ENCODE measurements around the gene ZFHX3.

ZFHX3 gene

DNA sequence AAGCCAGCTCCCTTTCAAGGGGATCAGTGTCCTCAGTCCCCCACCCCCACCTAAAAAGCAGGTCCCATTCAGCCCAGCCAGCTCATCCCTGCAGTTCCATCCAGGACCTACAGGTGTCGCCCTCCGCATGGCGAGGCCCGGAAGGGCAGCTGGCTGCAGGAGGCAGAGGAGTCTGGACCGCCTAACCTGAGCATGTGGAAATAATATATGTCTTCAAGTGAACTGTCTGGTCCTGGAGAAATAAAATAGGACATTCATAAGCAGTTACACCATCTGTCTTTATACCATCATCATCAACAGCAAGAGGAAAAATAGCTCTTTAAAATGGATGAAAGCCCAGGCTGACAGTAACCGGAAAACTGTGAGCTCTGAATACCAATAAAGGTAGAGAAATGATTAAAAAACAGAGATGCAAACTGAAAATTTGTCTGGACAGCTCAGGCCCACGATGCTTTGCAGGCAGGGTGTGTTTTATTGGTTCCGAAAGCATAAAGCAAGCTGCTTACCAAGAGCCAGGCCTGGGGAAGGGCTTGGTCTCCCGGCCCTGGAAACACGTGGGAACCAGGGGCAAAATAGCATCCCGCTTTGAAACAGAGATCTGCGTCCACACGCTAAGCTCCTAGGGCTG is 215.2 kb downstream of the ZFHX3 start:
- peaks cover 20% of the 10 kb centered on the region for H3K36me3 ChIP-seq (ENCODE audit: insufficient read depth, low read length)

DNA sequence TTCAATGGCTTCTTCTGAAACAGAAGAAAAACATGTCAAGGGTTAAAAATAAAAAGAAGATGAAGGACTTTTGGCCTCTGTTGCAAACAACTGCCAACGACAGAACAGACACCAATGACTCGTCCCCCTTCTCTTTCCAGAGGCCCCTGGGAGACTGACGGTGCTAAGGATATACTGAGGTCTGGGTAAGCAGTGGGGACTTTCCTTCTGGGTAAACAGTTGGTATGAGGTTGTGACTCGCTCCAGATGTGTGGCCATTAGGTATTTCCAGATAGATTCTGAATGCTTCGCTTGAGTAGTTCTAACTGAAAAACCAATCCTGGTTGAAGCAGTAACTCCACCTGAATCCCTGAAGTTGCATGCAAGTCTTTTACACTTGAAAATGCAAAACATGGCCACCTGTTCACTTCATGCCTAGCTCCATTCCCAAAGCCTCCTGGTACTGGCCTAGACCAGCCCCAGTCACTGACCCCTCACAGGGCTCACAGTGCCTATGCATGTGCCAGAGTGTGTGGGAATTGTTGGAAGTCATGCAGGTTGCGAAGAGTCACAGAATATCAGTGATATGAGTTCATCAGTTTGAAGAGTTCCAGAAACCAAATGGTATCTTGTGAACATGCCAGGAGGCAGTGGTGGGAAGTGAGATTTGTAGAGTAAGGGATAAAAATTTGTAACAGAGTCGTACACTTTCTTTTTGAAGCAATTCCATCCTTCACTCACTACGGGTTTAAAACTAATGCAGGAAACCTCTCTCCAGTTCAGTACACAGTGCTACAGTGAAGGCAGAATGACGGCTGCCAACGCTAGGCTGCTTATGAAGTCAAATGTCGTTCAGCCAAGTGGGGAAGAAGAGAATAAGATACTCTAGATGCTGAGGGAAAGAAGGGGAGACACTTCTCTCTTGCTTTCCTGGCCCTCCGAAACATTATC is 217.8 kb downstream of the ZFHX3 start:
- H3K36me3 ChIP-seq (ENCODE audit: insufficient read depth, low read length), result peaks cover 31% of the 10 kb centered on the region
- no peaks in the 10 kb centered on the region for H3K27me3 ChIP-seq (ENCODE audit: insufficient read depth, low read length)
- H3K4me3 ChIP-seq (ENCODE audit: low read length), result no peak overlapping the region
- peaks cover 23% of the 10 kb centered on the region for H3K4me1 ChIP-seq (ENCODE audit: insufficient read depth, low read length)
- no peaks in the 10 kb centered on the region for H3K9me3 ChIP-seq (ENCODE audit: low read length)
- no peak overlapping the region for H2AFZ ChIP-seq (ENCODE audit: low read depth, low read length)

More for the DNA sequence above, 215.2 kb downstream of the ZFHX3 start:
- Histone ChIP-seq H3K27me3 (ENCODE audit: insufficient read depth, low read length) (no peaks in the 10 kb centered on the region), H3K4me1 (ENCODE audit: insufficient read depth, low read length) (peaks cover 36% of the 10 kb centered on the region), H2AFZ (ENCODE audit: low read depth, low read length) (no peak overlapping the region), H3K9me3 (ENCODE audit: low read length) (no peaks in the 10 kb centered on the region), H3K4me3 (ENCODE audit: low read length) (no peak overlapping the region)

DNA sequence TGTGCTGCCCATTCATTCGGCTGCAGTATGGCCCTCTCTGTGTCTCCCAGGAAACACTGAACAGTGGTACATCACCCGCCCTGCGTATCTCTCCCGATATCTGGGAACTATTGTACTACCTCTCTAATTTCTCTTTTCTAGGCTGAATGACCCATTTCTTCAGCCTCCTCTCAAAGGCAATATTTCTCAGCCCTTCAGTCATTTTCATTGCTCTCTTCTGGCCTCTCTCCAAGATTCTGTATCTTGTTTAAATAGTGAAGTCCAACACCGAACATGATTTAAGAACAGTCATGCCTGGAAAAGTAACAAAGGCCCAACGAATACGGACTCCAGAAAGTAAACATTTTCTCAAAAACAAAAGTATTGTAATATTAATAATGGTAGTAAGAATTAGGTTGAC is 220.1 kb downstream of the ZFHX3 start:
- Histone ChIP-seq H3K9me3 (ENCODE audit: low read length) (no peaks in the 10 kb centered on the region), H3K4me3 (ENCODE audit: low read length) (no peak overlapping the region), H3K27me3 (ENCODE audit: insufficient read depth, low read length) (no peaks in the 10 kb centered on the region), H3K36me3 (ENCODE audit: insufficient read depth, low read length) (peaks cover 31% of the 10 kb centered on the region), H3K4me1 (ENCODE audit: insufficient read depth, low read length) (peaks cover 6% of the 10 kb centered on the region), H2AFZ (ENCODE audit: low read depth, low read length) (no peak overlapping the region)

DNA sequence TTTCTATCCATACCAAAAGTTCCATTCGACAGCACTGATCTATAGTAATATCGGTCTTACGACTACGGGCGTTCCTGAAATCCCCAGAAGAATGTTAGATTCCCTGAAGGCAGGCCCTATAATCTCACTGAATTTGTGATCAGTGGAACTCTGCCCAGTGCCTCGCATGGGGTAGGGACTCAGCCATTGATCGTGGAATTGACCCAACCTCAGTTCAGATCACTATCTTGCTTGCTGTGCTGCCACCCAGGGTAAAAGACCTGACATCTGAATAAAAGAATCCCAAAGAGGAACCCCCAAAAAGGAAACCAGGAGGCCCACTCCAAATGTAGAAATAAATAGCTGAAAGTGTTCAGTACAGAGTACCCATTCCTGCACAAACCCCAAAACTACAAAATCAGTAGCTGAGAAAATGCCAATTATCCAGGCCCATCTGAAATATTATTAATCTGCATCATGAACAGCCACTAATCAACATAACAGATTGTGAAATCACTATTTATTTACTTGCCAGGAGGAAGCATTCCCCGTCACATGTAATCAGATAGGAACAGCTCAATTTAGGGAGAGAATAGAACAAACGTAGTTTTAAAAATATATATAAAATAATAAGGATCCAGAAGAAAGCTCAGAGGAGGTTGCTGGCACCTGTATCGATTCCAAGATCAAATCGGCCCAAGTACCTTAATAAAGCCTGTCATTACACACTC is 221.9 kb downstream of the ZFHX3 start:
- Histone ChIP-seq H3K36me3 (ENCODE audit: insufficient read depth, low read length) (peaks cover 28% of the 10 kb centered on the region), H3K4me1 (ENCODE audit: insufficient read depth, low read length) (no peaks in the 10 kb centered on the region), H2AFZ (ENCODE audit: low read depth, low read length) (no peak overlapping the region)

DNA sequence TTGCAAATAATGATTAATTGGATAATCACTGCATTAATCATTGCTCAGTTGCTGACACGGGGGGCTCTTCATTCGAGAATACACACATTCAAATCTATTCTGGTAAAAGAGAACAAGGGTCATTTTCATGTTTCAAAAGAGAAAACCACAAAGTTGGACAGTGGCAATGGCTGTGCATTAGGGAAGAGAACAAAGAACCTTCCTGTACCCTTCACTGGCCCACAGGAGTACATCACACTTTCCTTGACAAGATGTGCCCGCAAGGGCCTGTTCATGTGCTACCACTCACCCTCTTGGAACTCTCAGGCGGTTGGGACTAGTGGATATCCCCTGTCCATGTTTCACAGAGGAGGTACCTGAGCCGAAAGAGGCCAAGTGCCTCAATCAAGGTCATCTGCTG is 223.2 kb downstream of the ZFHX3 start:
- no peaks in the 10 kb centered on the region for H3K27me3 ChIP-seq (ENCODE audit: insufficient read depth, low read length)
- H3K4me3 ChIP-seq (ENCODE audit: low read length), result no peak overlapping the region

More for the DNA sequence above, 221.9 kb downstream of the ZFHX3 start:
- H3K4me3 ChIP-seq (ENCODE audit: low read length), result no peak overlapping the region
- no peaks in the 10 kb centered on the region for H3K9me3 ChIP-seq (ENCODE audit: low read length)
- H3K27me3 ChIP-seq (ENCODE audit: insufficient read depth, low read length), result no peaks in the 10 kb centered on the region

DNA sequence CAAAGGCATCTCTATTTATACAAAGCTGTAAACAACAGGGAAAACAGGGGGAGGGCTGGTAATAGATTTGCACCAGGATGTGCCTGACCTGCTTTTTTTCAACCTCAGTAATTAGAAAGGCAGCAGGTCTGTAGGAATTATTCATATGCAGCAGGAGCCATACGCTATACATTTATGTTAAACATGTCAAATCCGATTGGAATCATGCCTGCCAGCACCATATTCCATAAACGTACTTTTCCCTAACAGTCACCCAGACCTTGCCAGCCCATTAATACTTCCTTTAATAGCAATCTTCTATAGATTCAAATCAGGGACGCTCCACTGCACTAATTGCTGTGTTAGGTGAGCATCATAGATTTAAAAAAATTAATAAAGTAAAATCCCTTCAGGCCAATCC is 223.9 kb downstream of the ZFHX3 start:
- no peaks in the 10 kb centered on the region for H3K9me3 ChIP-seq (ENCODE audit: low read length)
- no peaks in the 10 kb centered on the region for H3K27me3 ChIP-seq (ENCODE audit: insufficient read depth, low read length)
- peaks cover 16% of the 10 kb centered on the region for H3K36me3 ChIP-seq (ENCODE audit: insufficient read depth, low read length)
- H3K4me1 ChIP-seq (ENCODE audit: insufficient read depth, low read length), result peaks cover 9% of the 10 kb centered on the region
- H3K4me3 ChIP-seq (ENCODE audit: low read length), result no peak overlapping the region
- H2AFZ ChIP-seq (ENCODE audit: low read depth, low read length), result no peak overlapping the region

More for the DNA sequence above, 223.2 kb downstream of the ZFHX3 start:
- Histone ChIP-seq H3K4me1 (ENCODE audit: insufficient read depth, low read length) (peaks cover 4% of the 10 kb centered on the region), H2AFZ (ENCODE audit: low read depth, low read length) (no peak overlapping the region), H3K9me3 (ENCODE audit: low read length) (no peaks in the 10 kb centered on the region), H3K36me3 (ENCODE audit: insufficient read depth, low read length) (peaks cover 22% of the 10 kb centered on the region)

DNA sequence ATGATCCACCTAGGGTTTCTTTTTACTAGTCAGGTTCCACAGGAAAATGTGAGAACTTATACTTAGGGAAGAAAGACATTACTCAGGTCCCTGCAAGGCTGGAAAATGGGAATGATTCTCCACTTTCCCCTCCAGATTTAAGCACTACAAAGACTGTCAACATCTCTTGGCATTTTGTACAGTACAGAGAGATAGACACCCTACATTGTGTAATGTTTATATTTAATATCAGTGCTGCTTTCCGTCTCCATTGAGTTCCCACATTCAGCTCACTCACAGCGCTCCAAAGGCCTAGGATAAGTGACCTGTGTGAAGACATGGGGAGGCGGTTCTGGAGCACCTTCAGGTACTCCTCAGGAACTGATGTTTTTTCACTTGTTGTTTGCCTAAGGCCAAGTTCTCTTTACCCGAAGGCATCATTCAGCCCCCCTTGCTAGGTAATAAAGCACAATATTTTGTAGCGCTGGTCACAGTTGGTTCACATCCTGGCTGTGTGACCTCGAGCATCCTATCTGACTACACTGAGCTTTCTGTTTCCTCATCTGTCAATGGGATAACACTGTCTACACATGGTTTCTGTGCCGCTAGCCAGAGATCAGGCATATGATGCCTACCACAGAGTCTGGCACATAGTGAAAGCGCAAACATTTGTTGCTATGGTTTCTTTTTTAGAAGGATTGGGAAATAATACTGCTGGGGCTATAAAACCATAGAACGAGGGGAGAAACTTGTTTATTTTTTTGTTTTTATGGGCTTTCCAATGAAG is 226.6 kb downstream of the ZFHX3 start:
- H2AFZ ChIP-seq (ENCODE audit: low read depth, low read length), result no peak overlapping the region
- no peaks in the 10 kb centered on the region for H3K36me3 ChIP-seq (ENCODE audit: insufficient read depth, low read length)
- no peaks in the 10 kb centered on the region for H3K9me3 ChIP-seq (ENCODE audit: low read length)
- peaks cover 9% of the 10 kb centered on the region for H3K4me1 ChIP-seq (ENCODE audit: insufficient read depth, low read length)
- H3K27me3 ChIP-seq (ENCODE audit: insufficient read depth, low read length), result no peaks in the 10 kb centered on the region
- H3K4me3 ChIP-seq (ENCODE audit: low read length), result no peak overlapping the region

DNA sequence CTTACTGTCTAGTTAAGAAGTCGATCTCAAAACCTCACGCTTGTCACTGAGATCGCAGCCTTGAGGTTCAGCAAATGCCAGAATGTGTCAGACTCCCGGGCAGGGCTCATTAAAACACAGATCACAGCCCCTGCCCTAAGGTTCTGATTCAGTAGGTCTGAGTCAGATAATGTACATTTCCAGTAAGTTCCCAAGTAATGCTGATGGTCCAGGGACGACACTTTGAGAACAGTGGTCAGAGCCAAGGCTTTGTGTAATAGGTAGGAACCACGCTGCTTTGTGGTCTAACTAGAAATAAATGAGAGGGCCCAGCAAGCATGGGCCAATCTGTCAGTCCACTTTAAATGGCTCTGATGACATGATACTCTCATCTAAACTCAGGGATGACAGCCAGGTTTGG is 228.6 kb downstream of the ZFHX3 start:
- H3K9me3 ChIP-seq (ENCODE audit: low read length), result no peaks in the 10 kb centered on the region
- peaks cover 17% of the 10 kb centered on the region for H3K4me1 ChIP-seq (ENCODE audit: insufficient read depth, low read length)
- H2AFZ ChIP-seq (ENCODE audit: low read depth, low read length), result no peak overlapping the region
- no peak overlapping the region for H3K4me3 ChIP-seq (ENCODE audit: low read length)
- H3K27me3 ChIP-seq (ENCODE audit: insufficient read depth, low read length), result no peaks in the 10 kb centered on the region
- no peaks in the 10 kb centered on the region for H3K36me3 ChIP-seq (ENCODE audit: insufficient read depth, low read length)

DNA sequence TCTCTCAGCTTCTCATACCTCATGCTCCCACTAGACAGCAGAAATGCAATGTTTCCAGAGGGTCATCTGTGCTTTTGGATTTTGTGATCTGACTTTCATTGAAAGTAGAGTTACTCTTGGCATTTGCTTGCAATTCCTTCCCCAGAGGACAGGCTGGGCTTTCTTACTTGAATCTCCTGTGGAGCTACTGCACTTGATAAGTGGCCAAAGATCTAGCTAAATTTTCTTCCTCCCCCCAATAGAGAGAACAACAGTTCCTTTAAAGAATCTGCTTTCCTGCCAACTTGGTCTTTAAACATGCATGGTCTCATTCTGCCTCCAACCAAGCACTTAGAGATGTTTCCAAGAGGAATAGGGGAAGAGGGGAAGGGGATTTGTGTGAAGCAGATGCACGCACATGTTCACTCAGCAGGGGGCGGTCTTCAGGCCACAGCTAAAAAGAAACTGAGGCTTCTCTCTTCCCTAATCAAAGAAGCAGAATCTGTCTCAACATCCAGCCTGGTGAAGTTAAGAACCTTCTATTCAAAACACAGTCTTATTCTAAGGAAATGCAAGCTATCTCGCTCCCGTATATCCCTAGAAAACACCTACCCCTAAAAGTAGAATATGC is 229.6 kb downstream of the ZFHX3 start:
- H3K4me3 ChIP-seq (ENCODE audit: low read length), result no peak overlapping the region
- H3K27me3 ChIP-seq (ENCODE audit: insufficient read depth, low read length), result no peaks in the 10 kb centered on the region
- H2AFZ ChIP-seq (ENCODE audit: low read depth, low read length), result no peak overlapping the region
- no peaks in the 10 kb centered on the region for H3K9me3 ChIP-seq (ENCODE audit: low read length)
- peaks cover 20% of the 10 kb centered on the region for H3K4me1 ChIP-seq (ENCODE audit: insufficient read depth, low read length)
- no peaks in the 10 kb centered on the region for H3K36me3 ChIP-seq (ENCODE audit: insufficient read depth, low read length)

DNA sequence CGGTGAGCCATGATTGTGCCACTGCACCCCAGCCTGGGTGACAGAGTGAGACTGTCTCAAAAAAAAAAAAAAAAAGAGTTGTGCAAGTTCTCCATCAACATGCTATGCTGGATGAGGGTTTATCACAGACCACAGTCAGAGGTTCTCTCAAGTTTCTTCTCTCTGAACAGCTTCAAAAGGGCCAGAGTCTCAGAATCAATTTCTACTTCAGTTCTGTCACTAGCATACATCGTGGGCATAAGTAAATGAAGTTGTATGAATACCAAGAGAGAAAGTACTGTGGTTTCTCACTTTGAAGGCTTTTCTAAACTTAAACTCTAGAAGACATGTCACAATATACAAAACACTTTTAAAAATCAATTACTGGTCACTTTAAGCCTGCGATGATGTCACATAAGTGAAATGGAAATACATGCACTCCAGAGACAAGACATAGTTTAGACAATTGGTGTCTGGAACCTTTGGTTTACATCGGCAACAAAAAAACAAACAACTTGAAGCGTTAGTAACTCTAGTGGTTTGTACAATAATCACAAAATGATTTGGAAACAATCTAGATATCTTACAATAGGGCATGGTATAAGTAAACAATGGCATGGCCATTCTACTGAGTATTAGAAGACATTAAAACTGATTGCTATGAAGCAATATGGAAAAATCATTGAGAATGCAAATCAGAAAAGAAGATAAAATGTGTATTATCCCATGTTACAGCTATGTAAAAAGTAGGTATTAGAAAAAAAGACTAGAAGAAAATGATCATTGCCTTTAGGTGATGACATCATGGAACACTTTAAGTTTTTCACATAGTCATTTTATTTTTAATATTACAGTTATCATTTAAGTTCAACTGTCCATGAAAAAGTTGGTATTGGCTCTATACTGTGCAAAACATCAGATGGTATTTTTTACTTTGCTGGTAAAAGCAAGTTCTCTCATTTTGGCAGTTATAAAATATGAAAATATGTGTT is 232.3 kb downstream of the ZFHX3 start:
- H3K4me1 ChIP-seq (ENCODE audit: insufficient read depth, low read length), result peaks cover 20% of the 10 kb centered on the region
- peaks cover 14% of the 10 kb centered on the region for H3K36me3 ChIP-seq (ENCODE audit: insufficient read depth, low read length)

DNA sequence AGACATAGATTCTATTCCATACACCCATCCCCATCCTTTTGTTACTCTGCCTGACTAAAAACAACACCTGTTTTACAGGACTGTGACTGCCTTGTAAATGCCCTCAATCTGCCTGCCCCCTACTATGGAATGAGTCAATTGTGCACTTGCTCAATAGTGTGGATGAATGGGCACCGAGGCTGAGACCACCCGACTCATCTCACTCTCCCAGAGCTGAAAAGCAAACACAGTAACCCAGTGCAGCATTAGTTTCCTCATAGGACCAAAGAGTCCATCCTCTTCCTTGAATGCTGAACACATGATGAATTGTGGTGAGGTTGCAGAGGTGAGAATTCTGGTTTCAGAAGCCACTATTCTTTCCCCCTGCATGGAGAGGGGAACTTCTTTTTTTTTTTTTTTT is 233.7 kb downstream of the ZFHX3 start:
- peaks cover 12% of the 10 kb centered on the region for H3K4me1 ChIP-seq (ENCODE audit: insufficient read depth, low read length)
- H3K4me3 ChIP-seq (ENCODE audit: low read length), result no peak overlapping the region
- peaks cover 4% of the 10 kb centered on the region for H3K9me3 ChIP-seq (ENCODE audit: low read length)
- no peaks in the 10 kb centered on the region for H3K27me3 ChIP-seq (ENCODE audit: insufficient read depth, low read length)
- peaks cover 19% of the 10 kb centered on the region for H3K36me3 ChIP-seq (ENCODE audit: insufficient read depth, low read length)
- H2AFZ ChIP-seq (ENCODE audit: low read depth, low read length), result no peak overlapping the region

More for the DNA sequence above, 232.3 kb downstream of the ZFHX3 start:
- Histone ChIP-seq H3K9me3 (ENCODE audit: low read length) (peaks cover 4% of the 10 kb centered on the region), H3K27me3 (ENCODE audit: insufficient read depth, low read length) (no peaks in the 10 kb centered on the region), H2AFZ (ENCODE audit: low read depth, low read length) (no peak overlapping the region), H3K4me3 (ENCODE audit: low read length) (no peak overlapping the region)

Measured in neuron (in vitro differentiated cells).